Measurements from ENCODE around the gene CCL4.
"Not testable (repeated sequence)": the region's sequence is repeated elsewhere in the genome, so short reads cannot be mapped to it uniquely, and the experiment has no call there.

The CCL4 gene

DNA sequence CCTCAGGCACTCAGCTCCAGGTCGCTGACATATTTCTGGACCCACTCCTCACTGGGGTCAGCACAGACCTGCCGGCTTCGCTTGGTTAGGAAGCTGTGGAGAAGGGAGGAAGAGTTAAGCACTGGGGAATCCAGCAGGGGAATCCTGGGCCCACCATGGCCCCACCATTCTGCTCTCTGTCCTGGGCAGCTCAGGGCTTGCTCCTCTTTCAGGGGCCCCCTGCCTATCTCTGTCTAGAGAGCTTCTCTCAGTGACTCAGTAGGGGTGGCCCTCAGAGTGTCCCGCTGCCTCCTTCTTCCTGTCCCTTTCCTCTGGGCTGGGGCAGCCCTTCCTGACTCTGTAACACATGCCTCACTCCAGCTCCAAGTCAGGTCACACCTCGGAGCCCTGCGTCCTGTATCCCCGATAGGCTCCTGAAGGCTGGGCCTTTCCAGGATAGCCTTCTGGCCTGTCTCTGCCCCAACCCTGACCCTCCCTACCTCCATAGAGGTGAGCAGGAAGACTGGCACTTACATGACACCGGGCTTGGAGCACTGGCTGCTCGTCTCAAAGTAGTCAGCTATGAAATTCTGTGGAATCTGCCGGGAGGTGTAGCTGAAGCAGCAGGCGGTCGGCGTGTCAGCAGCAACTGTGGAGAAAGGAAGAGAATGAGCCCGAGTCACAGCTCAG is 14.8 kb upstream of the CCL4 start:
- DNase-seq: no peak

DNA sequence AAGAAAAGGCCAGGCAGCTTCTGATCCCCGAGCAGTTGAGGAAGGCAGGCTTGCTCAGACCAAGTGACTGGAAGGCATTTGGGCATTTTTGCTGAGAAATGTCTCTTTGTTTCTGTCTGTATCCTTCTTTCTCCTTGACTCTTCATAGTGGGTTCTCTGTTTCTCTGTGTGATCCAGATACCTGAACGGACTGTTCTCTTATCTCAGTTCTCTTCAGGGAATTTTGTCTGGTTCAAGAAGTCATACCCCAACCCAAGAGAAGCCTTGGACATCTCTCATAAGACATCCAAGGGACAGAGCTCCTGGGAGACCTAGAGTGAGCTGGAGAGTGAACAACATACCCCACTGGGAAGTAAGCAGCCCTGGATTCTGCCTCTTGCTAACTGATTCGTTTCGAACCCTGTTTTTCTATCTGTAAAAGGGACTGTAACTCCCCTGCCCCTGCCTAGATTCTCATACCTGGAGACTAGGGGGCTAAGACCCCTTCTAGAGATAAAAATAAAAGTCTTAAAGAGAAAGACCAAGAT is 14.2 kb upstream of the CCL4 start:
- no peak for DNase-seq

DNA sequence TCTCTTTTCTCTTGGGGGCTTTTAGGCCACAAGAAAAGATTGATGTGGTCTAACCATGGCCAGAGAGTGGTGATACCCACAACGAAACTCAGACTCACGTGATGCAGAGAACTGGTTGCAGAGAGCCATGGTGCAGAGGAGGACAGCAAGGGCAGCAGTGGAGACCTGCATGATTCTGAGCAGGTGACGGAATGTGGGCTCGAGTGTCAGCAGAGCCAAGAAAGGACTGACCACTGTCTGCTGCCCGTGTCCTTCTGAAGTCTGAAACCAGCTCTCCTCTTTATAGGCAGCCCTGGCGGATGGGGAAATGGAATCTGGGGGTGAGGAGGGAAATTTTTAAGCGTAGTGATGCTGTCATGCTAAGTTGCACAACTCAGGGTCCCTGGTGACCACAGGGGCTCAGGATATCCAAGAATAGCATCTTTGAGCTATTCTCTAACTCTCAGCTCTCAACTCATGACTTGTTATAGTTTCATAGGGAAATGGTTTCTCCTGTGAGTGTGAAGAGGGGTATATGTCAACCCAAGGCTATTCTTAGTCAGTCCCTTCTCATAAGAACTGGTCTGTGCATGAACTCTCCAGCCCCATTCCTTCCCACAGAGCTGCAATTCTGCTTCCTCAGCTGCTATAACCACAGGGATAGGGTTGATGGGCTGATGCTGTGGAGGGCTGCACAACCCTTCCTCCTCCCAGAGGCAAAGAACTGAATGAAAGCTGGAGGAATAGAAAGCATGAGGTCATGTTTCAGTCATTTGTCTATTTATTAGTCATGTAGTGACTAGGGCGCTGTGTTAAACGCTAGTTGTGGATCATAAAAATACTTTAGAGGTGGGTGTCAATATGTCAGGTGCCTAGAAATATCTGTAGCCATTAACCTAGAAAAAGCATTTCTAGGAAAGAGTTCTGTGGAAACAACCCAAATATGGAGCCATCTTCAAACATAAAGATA is 13.5 kb upstream of the CCL4 start, which contains the start of gene CCL3:
CCL3 (minus strand) TSS at position 256 of the 949 bp plus-strand sequence; CDS start at position 171, 85 bp downstream.
- DNase-seq: no peak

DNA sequence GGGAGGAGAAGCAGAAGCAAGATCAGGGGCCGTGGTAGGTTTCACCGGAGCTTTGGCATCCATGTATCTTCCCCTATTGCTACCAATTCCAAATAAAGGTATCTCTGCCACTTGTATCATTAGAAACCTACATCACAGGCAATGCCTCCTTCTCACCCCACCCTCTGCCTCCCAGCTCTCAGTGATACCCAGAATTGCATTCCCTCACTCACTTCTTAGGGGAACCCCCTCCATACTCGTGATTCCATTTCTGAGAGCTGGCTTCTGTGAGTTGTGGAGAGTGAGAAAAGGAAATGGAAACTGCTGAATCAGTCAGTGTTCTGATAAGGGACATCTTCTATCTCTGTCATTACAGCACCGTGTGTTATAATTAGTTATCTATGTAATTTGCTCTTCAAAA is 11.4 kb upstream of the CCL4 start:
- no peak for DNase-seq

DNA sequence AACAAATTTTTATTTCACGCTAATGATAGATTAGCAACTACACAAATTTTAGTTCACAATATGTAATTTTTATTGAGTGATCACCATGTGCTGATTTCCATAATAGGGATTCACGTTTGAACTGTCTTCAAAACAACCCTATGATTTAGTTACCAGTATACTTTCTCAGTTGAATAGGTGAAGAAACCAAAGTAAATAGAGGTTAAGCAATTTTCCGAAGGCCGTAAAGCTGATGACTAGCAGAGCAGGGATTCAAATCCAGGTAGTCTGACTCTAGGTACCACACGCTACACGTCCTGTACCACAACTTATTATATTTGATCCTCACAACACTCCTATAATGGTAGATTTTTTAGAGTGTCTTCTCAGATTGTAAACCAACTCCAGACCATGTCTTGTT is 10.9 kb upstream of the CCL4 start:
- DNase-seq: not testable (repeated sequence)

DNA sequence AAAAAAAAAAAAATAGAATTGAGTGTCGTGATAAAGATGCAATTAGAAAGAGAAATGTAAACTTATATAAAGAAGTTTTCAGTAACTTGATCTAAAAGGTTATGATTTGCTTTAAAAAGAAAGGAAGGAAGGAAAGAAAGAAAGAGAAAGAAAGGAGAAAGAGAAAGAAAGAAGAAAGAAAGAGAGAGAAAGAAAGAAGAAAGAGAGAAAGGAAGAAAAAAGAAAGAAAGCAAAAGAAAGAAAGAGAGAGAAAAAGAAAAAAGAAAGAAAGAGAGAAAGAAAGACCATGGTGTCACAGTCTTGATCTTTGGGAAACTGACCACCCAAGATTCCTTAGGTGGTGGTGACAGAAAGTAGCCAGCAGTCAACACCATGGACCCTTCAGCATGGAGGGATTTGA is 9.4 kb upstream of the CCL4 start:
- DNase-seq: no peak

DNA sequence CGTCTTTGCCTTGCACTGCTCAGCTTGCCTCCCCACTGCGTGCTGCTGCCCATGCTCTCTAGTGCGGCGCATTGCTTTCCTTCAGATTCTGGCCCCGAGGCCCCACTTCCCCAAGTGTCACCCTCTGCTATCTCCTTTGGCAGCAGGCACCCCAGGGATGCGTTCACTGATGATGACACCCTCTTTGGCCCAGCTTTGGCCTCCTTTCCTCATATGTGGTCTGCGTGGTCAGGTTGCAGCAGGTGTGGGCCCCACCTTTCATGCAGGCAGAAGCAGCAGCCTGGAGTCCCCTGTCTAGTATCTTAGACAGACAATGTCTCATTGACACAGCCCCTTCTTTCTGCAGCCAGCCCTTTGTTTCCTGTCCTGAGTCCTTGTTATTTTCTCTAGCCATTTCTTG is 8.9 kb upstream of the CCL4 start:
- DNase-seq: no peak

DNA sequence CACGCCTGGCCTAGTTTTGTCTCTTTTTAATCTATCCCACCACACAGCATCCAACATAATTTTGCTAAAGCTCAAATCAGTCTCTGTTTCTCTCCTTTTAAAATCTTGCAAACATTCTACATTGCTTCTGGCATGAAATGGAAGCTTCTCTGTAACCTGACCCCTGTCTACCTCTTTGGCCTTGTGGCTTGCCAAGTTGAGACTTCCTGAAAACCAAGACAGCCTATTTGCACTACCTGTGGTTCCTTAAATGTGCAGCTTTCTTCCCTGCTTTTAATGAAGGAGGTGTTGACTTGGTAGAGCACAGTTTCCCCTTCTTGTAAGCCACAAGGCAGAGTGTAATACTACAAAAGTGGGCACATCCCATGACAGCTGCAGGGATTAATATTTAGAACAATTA is 7.6 kb upstream of the CCL4 start:
- DNase-seq: no peak

DNA sequence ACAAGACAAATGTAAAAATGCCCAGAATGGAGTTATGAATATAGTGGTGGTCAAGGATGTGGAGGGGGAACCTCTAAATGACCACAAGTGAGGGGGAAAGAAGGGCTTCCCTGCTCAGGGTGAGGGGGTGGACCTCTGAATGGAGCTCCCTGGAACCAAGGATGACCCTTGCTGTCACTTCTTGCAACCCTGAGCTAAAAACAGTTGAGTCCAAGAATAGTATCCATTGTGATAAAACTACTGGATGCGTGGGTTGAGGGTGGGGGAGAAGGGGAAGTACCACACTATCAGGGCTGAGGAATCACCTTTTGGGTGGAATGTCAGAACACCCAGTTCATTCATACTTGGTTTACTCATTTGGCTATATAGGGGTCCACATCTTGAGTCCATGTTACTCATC is 4.6 kb upstream of the CCL4 start:
- not testable (repeated sequence) for DNase-seq

DNA sequence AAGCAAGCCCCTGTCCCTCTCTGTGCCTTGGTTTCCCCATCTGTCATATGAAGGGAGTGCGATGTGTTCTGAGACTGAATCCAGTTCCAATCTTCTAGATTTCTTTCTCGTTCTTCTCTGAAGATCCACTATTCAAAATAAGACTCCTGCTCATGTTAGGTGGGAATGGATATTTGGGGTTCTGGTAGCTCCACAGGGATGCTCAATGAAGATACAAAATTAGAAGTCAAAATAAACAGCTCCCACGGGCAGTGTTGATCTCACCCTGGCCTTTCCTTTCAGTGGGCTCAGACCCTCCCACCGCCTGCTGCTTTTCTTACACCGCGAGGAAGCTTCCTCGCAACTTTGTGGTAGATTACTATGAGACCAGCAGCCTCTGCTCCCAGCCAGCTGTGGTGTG is 619 bp downstream of the CCL4 start:
- DNase-seq: not testable (repeated sequence)

DNA sequence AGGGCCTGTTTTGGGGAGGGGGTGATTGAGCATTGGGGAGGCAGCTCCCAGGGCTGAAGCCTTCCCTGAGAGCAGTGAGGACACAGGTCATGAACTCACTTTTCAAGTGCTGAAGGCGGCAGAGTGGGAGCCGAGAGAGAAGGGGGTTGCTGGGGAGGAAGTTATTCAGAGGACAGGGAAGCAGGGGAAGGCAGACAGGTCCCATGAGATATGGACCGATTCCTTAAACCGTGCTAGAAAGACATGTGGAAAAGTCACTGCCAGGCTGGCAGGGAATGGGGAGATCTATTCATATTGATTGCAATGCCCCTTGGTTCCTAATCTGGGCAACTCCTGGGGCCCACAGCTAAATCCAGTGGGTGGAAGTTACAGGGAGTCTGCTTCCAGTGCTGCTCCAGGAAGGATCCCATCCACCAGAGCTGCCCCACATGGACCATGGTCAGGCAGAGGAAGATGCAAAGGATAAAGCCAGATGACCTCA is 1.1 kb downstream of the CCL4 start:
- DNase-seq: no peak

DNA sequence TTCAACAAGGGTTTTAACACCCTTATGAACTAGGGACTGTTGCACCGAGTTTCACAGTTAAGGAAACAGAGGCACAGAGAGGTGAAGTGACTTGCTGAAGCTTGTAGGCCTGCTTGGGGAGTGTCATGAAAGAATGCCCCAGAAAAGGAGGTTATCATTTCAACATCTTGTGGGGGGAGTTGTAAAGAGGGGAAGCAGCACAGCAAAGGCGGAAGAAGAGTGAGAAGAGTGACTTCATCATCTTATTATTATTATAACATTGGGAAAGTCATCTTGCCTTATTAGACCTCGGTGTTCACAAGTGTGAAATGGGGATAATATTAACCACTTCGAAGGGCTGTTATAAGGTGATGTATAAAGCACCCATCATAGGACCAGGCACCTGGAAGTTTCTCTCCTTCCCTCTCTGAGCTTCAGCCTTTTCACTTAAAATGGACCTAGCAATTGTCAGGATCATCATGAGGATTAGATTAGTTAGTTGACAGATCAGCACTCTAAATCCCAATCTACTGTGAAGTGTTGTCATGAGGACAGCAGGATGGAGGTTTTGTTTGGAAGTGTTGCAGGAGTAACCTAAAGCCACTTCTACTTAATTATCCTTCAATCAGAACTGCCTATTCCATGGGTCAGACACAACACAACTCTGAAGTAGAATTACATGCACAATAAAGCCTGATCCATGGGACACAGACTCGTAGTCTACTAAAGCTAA is 2.3 kb downstream of the CCL4 start:
- no peak for DNase-seq

DNA sequence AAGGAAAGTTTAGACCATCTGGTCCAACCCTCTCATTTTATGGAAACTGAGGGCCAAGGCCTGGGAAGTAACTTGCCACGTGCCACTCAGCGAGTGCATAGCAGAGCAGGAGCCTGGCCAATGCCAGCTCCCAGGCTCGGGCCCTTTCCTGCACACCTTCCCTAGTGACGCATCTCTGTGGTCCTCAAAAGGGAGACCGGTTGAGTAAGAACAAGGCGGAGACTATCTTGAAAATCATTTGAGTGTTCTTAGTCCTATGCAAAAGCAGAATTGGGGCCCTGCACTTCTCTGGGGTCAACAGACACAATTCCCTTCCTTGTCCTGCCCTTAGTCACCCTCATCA is 2.8 kb downstream of the CCL4 start:
- DNase-seq: no peak

DNA sequence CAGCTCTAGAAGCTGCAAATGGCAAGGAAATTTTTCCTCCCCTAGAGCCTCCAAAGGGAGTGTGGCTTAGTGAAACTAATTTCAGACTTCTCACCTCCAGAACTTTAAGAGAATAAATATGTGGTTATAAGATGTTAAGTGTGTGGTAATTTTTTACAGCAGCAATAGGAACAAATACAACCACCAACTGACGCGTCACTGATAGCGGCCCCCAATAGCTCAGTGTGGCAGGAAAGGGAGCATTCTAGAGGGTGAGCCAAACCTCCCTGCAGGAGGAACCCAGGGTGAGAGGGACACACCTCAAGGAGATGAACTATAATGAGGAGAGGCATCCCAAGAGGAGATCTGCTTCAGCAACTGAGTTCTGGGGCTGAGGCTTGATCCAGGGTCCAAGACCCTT is 4.0 kb downstream of the CCL4 start:
- no peak for DNase-seq

DNA sequence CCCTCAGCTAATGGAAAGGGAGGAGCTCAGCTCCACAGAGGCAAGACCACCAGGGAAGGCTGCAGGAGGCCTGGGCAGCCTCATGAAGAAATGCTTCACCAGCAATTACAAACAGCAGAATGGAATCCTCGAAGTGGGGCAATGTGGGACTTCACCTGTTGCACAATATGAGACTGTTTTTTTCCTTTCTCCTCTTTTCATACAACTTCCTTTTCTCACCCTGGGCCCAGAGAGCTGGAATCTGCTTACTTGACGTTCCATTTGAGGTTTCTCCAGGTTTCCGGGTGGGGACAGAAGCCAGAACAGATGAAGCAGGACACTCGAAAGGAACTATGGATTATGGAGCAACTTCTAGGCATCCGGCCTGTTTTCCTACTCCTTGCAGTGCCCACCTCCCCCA is 4.6 kb downstream of the CCL4 start:
- DNase-seq: not testable (repeated sequence)

DNA sequence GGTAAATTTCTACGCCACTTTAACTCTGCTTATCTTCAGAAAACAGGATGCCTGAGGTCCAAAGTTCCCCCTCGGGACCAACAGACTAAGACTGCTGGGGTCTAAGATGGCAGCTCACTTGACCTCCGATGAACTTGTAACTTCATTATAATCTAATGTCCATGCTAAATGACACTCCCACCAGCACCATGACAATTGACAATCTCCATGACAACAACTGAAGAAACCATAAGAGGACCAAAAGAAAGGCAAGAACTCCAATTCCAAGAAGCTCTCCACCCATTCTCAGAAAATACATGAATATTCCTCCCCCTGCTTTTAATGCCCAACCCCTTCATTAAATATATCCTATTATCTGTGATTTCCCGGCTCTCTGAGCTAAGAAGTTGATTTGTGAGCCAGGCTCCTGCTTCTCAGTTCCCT is 7.5 kb downstream of the CCL4 start:
- no peak for DNase-seq

DNA sequence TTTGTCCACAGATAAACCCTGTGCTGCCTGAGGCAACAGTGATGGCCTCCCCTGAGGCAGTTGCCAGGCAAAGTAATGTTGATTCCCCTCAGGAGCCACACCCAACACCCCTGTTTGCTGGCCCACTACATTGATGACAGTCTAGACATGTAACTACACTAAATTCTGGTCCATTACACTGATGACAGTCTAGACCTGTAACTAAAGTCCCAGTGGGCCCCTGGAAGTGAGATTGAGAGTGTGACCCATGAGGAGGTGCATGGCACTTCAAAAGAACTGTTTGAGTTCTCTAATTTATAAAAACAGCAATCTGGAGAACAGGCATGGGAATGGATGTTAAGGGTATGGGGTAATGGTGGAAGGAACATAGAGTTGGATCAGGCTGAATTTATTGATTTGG is 8.9 kb downstream of the CCL4 start:
- DNase-seq: no peak

DNA sequence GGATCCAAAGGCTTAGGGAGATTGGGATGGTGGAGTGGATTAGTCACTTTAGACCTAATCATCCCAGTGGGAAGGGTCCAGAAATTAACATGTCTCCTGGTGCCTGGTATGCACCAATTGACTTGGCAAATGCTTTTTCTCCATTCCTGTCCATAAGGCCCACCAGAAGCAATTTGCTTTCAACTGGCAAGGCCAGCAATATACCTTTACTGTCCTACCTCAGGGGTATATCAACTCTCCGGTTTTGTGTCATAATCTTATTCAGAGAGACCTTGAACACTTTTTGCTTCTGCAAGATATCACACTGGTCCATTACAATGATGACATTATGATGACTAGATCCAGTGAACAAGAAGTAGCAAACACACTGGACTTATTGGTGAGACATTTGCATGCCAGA is 9.5 kb downstream of the CCL4 start:
- not testable (repeated sequence) for DNase-seq

DNA sequence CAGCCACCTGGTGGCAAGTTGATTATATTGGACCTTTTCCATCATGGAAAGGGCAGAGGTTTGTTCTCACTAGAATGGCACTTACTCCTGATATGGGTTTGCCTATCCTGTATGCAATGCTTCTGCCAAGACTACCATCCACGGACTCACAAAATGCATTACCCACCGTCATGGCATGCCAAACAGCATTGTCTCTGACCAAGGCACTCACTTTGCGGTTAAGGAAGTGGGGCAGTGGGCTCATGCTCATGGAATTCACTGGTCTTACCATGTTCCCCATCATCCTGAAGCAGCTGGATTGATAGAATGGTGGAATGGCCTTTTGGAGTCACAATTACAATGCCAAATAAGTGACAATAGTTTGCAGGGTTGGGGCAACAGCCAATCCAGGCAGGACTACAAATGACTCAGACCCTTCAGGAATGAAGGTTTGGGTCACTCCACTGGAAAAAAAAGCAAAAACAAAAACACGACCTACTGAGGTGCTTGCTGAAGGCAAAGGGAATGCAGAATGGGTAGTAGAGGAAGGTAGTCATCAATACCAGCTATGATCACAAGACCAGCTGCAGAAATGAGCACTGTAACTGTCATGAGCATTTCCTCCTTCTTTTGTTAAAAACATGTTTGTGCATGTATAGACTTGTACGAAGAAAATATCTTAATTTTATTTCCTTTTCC is 11.5 kb downstream of the CCL4 start:
- not testable (repeated sequence) for DNase-seq

DNA sequence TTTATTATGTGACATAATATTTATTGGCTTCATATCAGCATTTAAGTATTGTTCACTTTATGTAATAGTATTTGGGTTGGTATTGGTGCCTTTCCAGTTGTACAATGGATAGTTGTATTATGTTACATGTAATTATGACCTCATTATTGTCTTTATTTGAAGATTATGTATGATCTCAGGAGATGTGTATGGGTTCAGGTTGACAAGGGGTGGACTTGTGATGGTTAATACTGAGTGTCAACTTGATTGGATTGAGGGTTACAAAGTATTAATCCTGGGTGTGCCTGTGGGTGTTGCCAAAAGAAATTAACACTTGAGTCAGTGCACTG is 12.0 kb downstream of the CCL4 start:
- DNase-seq: not testable (repeated sequence)

DNA sequence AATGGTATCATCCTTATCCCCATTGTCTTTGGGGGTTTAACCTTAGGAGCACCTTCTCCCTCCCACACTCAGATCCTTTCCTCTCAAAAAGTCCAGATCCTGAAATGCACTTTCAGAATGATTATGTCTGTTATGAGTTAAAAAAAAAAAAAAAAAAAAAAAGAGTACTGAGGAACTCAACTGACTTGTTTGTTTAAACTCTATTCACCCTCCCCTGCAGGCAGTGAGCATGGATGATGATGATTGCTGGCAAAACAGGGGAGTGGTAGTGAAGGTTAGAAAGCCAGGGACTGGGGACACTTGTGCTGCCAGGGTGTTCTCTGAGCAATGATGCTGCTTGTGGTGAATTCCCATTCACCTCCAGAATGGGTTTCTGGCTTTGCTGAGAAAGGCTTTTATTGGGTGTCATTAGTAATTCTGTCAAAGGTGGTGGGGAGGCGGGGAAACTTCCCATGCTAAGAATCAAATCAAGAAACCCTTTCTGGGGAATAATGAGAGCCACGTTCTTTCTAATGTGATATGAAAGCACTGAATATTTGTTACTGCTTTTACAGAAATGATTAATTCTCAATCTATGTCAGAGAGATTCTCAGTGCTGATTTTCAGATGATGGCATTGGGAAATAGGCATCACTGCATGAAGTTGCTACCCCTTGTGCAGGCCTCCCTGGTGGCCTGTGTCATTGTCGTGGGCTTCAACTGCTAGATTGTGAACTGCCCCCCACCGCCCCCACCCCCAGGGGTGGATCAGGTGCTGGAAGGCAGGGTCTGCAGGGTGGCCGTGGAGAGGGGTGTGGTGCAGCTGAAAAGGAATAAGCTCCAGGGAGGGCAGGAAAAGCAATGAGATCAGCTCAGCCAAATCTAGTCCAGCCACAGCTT is 14.1 kb downstream of the CCL4 start:
- no peak for DNase-seq
